NCI-H187 (cell line): ENCODE results near the gene SNORC.

Experiments
- DNase-seq, 2 experiments: peaks; one replicate each; lab custom pipeline; 2025; lab: John Stamatoyannopoulos, UW

SNORC gene

GRCh38 chr2:232869138-232870017 is 686 bp upstream of the SNORC start:
- DNase-seq, result no peak

GRCh38 chr2:232870766-232871371 is 805 bp downstream of the SNORC start:
- DNase-seq, result no peak

GRCh38 chr2:232871418-232871834 is 1.4 kb downstream of the SNORC start:
- no peak for DNase-seq

- DNase-seq, result no peak
Observed at GRCh38 chr2:232871835-232872736, 2.0 kb downstream of the SNORC start.

GRCh38 chr2:232872826-232873225 is 2.8 kb downstream of the SNORC start:
- DNase-seq, result no peak

- no peak for DNase-seq
Observed at GRCh38 chr2:232873292-232873908, 3.3 kb downstream of the SNORC start.

- no peak for DNase-seq
Observed at GRCh38 chr2:232873909-232874641, 4.0 kb downstream of the SNORC start.

- no peak for DNase-seq
Observed at GRCh38 chr2:232874677-232875223, 4.7 kb downstream of the SNORC start.

GRCh38 chr2:232875256-232876121 is 5.4 kb downstream of the SNORC start:
- DNase-seq, result no peak

GRCh38 chr2:232876161-232876977 is 6.3 kb downstream of the SNORC start:
- no peak for DNase-seq

- no peak for DNase-seq
Observed at GRCh38 chr2:232876978-232877441, 6.9 kb downstream of the SNORC start.

GRCh38 chr2:232877940-232878511 is 8.0 kb downstream of the SNORC start:
- no peak for DNase-seq

GRCh38 chr2:232878855-232879617 is 9.0 kb downstream of the SNORC start:
- no peak for DNase-seq

GRCh38 chr2:232879618-232880494 is 9.8 kb downstream of the SNORC start:
- DNase-seq, result no peak

GRCh38 chr2:232880764-232881351 is 10.8 kb downstream of the SNORC start:
- DNase-seq, result no peak

GRCh38 chr2:232882085-232882484 is 12.0 kb downstream of the SNORC start:
- no peak for DNase-seq
